ENCODE measurements around the gene KRTAP1-3.
A peak's percentile ranks its signal among the peaks of the same experiment; 100 is the strongest.
"Not testable (repeated sequence)": the region's sequence is repeated elsewhere in the genome, so short reads cannot be mapped to it uniquely, and the experiment has no call there.

The KRTAP1-3 gene

GRCh38 chr17:41054025-41054424, 19.4 kb upstream of the KRTAP1-3 start:
- DNase-seq (ENCODE audit: low spot score) = peak; percentile 84

- DNase-seq (ENCODE audit: low spot score) = no peak
Observed at GRCh38 chr17:41052566-41052965, 17.9 kb upstream of the KRTAP1-3 start.

GRCh38 chr17:41049110-41049509, 14.4 kb upstream of the KRTAP1-3 start:
- DNase-seq (ENCODE audit: low spot score) = peak; percentile 81

- DNase-seq (ENCODE audit: low spot score) = peak; percentile 64
Observed at GRCh38 chr17:41048441-41048840, 13.8 kb upstream of the KRTAP1-3 start.

GRCh38 chr17:41046735-41047465, 12.2 kb upstream of the KRTAP1-3 start, which contains the start of gene KRTAP2-1:
Gene KRTAP2-1, minus strand, starts transcription at chr17:41047316. Its CDS starts 49 bp downstream, at chr17:41047267.
- not testable (repeated sequence) for DNase-seq (ENCODE audit: low spot score)

GRCh38 chr17:41042953-41043352, 8.3 kb upstream of the KRTAP1-3 start:
- DNase-seq (ENCODE audit: low spot score) = no peak

- DNase-seq (ENCODE audit: low spot score) = peak; percentile 47
Observed at GRCh38 chr17:41040783-41041571, 6.3 kb upstream of the KRTAP1-3 start, which contains the start of gene KRTAP1-1. Gene KRTAP1-1, minus strand, starts transcription at chr17:41041450. Its CDS starts 53 bp downstream, at chr17:41041397.

- no peak for DNase-seq (ENCODE audit: low spot score)
Observed at GRCh38 chr17:41037853-41038350, 3.2 kb upstream of the KRTAP1-3 start.

GRCh38 chr17:41029633-41030245, 4.9 kb downstream of the KRTAP1-3 start, which contains the start of gene KRTAP1-4:
Gene KRTAP1-4, minus strand, starts transcription at chr17:41030195. Its CDS starts 117 bp downstream, at chr17:41030078.
- no peak for DNase-seq (ENCODE audit: low spot score)

GRCh38 chr17:41026715-41027471, 7.8 kb downstream of the KRTAP1-3 start, which contains the start of gene KRTAP1-5:
Gene KRTAP1-5, minus strand, starts transcription at chr17:41027208. Its CDS starts 53 bp downstream, at chr17:41027155.
- no peak for DNase-seq (ENCODE audit: low spot score)

- DNase-seq (ENCODE audit: low spot score) = no peak
Observed at GRCh38 chr17:41024697-41025096, 10.0 kb downstream of the KRTAP1-3 start.

- DNase-seq (ENCODE audit: low spot score) = peak; percentile 72
Observed at GRCh38 chr17:41020336-41020735, 14.3 kb downstream of the KRTAP1-3 start.

GRCh38 chr17:41019415-41019814, 15.3 kb downstream of the KRTAP1-3 start:
- no peak for DNase-seq (ENCODE audit: low spot score)

- no peak for DNase-seq (ENCODE audit: low spot score)
Observed at GRCh38 chr17:41018541-41018940, 16.1 kb downstream of the KRTAP1-3 start.

GRCh38 chr17:41016578-41017215, 18.0 kb downstream of the KRTAP1-3 start:
- DNase-seq (ENCODE audit: low spot score) = no peak

GRCh38 chr17:41015454-41015853, 19.2 kb downstream of the KRTAP1-3 start:
- DNase-seq (ENCODE audit: low spot score) = peak; percentile 80

- DNase-seq (ENCODE audit: low spot score) = peak; percentile 8
Observed at GRCh38 chr17:41013606-41014005, 21.1 kb downstream of the KRTAP1-3 start.

GRCh38 chr17:41013181-41013580, 21.5 kb downstream of the KRTAP1-3 start:
- DNase-seq (ENCODE audit: low spot score) = peak; percentile 31

GRCh38 chr17:41012326-41013120, 22.2 kb downstream of the KRTAP1-3 start:
- DNase-seq (ENCODE audit: low spot score) = no peak

- no peak for DNase-seq (ENCODE audit: low spot score)
Observed at GRCh38 chr17:41010441-41010840, 24.2 kb downstream of the KRTAP1-3 start.
